ENCODE measurements around the gene PIK3C2G.
"Not testable (repeated sequence)": the region's sequence is repeated elsewhere in the genome, so short reads cannot be mapped to it uniquely, and the experiment has no call there.

Gene PIK3C2G

DNA sequence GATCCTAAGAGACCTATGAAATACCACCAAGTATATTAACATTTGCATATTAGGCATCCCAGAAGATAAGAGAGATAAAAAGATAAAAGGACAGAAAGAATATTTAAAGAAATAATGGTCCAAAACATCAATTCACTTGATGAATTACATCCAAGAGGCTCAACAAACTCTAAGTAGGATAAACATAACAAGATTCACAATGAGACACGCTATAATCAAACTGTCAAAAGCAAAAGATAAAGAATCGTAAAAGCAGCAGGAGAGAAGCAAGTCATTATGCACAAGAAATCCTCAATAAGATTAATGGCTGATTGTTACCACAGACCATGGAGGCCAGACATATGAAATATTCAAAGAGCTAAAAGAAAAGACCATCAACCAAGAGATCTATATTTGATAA, 396.9 kb downstream of the PIK3C2G start:
- H3K27me3 ChIP-seq (ENCODE audit: control insufficient read depth, insufficient read depth, low read length, poor library complexity, severe bottlenecking): no peaks in the 10 kb centered on the region
- 84 to 91% methylated on average over 2 of the region's 2 CpGs for WGBS, 2 experiments
- no peaks in the 10 kb centered on the region for H3K36me3 ChIP-seq (ENCODE audit: control insufficient read depth, insufficient read depth, low read length)
- no peak overlapping the region for H3K4me3 ChIP-seq (ENCODE audit: insufficient read depth, low read depth, low read length)
- H3K9me3 ChIP-seq (ENCODE audit: control insufficient read depth, low read length): no peaks in the 10 kb centered on the region
- H3K27ac ChIP-seq (ENCODE audit: insufficient read depth, low read depth, low read length, poor library complexity, severe bottlenecking): no peak overlapping the region
- no peaks in the 10 kb centered on the region for H3K4me1 ChIP-seq (ENCODE audit: control insufficient read depth, insufficient read depth, low read length)

- H3K4me1 ChIP-seq (ENCODE audit: control insufficient read depth, insufficient read depth, low read length): no peaks in the 10 kb centered on the region
- no peaks in the 10 kb centered on the region for H3K9me3 ChIP-seq (ENCODE audit: control insufficient read depth, low read length)
Observed at GRCh38 chr12:18658829-18659228, 397.5 kb downstream of the PIK3C2G start.

GRCh38 chr12:18676141-18676540, 414.8 kb downstream of the PIK3C2G start:
- Histone ChIP-seq H3K4me3 (ENCODE audit: insufficient read depth, low read depth, low read length) (no peak overlapping the region), H3K27me3 (ENCODE audit: control insufficient read depth, insufficient read depth, low read length, poor library complexity, severe bottlenecking) (no peaks in the 10 kb centered on the region), H3K9me3 (ENCODE audit: control insufficient read depth, low read length) (no peaks in the 10 kb centered on the region), H3K36me3 (ENCODE audit: control insufficient read depth, insufficient read depth, low read length) (no peaks in the 10 kb centered on the region), H3K4me1 (ENCODE audit: control insufficient read depth, insufficient read depth, low read length) (no peaks in the 10 kb centered on the region), H3K27ac (ENCODE audit: insufficient read depth, low read depth, low read length, poor library complexity, severe bottlenecking) (no peak overlapping the region)

More at GRCh38 chr12:18658829-18659228, 397.5 kb downstream of the PIK3C2G start:
- Histone ChIP-seq H3K27me3 (ENCODE audit: control insufficient read depth, insufficient read depth, low read length, poor library complexity, severe bottlenecking) (no peaks in the 10 kb centered on the region), H3K36me3 (ENCODE audit: control insufficient read depth, insufficient read depth, low read length) (no peaks in the 10 kb centered on the region), H3K4me3 (ENCODE audit: insufficient read depth, low read depth, low read length) (no peak overlapping the region), H3K27ac (ENCODE audit: insufficient read depth, low read depth, low read length, poor library complexity, severe bottlenecking) (no peak overlapping the region)

- Histone ChIP-seq H3K9me3 (ENCODE audit: control insufficient read depth, low read length) (no peaks in the 10 kb centered on the region), H3K27ac (ENCODE audit: insufficient read depth, low read depth, low read length, poor library complexity, severe bottlenecking) (no peak overlapping the region), H3K36me3 (ENCODE audit: control insufficient read depth, insufficient read depth, low read length) (no peaks in the 10 kb centered on the region), H3K4me3 (ENCODE audit: insufficient read depth, low read depth, low read length) (no peak overlapping the region), H3K4me1 (ENCODE audit: control insufficient read depth, insufficient read depth, low read length) (peaks cover under 1% of the 10 kb centered on the region), H3K27me3 (ENCODE audit: control insufficient read depth, insufficient read depth, low read length, poor library complexity, severe bottlenecking) (no peaks in the 10 kb centered on the region)
- 88 to 92% methylated on average over 5 of the region's 5 CpGs for WGBS, 2 experiments
Observed at GRCh38 chr12:18676996-18677588, 415.8 kb downstream of the PIK3C2G start.

GRCh38 chr12:18681818-18682217, 420.5 kb downstream of the PIK3C2G start:
- Histone ChIP-seq H3K36me3 (ENCODE audit: control insufficient read depth, insufficient read depth, low read length) (no peaks in the 10 kb centered on the region), H3K27ac (ENCODE audit: insufficient read depth, low read depth, low read length, poor library complexity, severe bottlenecking) (no peak overlapping the region), H3K4me1 (ENCODE audit: control insufficient read depth, insufficient read depth, low read length) (peaks cover 11% of the 10 kb centered on the region), H3K4me3 (ENCODE audit: insufficient read depth, low read depth, low read length) (no peak overlapping the region), H3K27me3 (ENCODE audit: control insufficient read depth, insufficient read depth, low read length, poor library complexity, severe bottlenecking) (no peaks in the 10 kb centered on the region), H3K9me3 (ENCODE audit: control insufficient read depth, low read length) (no peaks in the 10 kb centered on the region)
- WGBS, 2 experiments: 10 to 11% methylated on average over 2 of the region's 3 CpGs

DNA sequence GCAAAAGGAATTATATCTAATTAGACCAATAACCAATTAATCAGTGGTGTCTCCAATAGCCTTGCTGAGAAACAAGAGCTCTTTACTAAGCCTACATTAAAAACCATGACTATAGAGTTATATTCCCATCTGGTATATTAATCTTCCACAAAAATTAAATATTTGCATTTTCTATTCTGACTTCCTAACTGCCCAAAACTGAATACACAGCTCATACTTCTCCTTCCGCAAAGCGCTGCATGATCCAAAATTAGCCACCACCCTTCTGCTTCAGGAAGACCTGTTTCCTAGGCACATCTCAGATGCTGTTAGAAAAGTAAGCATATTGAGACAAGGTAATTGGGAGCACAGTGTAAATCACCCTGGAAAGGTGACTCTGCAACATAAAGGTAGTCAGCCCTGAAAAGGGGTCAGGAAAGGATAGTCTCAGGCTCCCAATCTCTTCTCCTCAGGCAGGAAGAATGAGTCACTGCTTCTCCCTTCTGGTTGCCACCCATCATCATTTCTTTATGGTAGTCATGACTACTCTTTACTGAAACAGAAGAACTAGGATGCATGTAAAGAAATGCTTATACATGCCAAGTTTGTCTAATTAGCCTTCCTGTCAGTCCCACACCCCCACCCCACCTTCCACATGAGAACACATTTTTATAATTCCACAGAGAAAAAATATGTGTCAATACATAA, 422.2 kb downstream of the PIK3C2G start:
- H3K9me3 ChIP-seq (ENCODE audit: control insufficient read depth, low read length): no peaks in the 10 kb centered on the region
- WGBS, 2 experiments: 100% methylated on average over 2 of the region's 2 CpGs
- no peaks in the 10 kb centered on the region for H3K27me3 ChIP-seq (ENCODE audit: control insufficient read depth, insufficient read depth, low read length, poor library complexity, severe bottlenecking)
- no peak overlapping the region for H3K27ac ChIP-seq (ENCODE audit: insufficient read depth, low read depth, low read length, poor library complexity, severe bottlenecking)
- H3K4me3 ChIP-seq (ENCODE audit: insufficient read depth, low read depth, low read length): no peak overlapping the region
- peaks cover 11% of the 10 kb centered on the region for H3K4me1 ChIP-seq (ENCODE audit: control insufficient read depth, insufficient read depth, low read length)
- no peaks in the 10 kb centered on the region for H3K36me3 ChIP-seq (ENCODE audit: control insufficient read depth, insufficient read depth, low read length)

DNA sequence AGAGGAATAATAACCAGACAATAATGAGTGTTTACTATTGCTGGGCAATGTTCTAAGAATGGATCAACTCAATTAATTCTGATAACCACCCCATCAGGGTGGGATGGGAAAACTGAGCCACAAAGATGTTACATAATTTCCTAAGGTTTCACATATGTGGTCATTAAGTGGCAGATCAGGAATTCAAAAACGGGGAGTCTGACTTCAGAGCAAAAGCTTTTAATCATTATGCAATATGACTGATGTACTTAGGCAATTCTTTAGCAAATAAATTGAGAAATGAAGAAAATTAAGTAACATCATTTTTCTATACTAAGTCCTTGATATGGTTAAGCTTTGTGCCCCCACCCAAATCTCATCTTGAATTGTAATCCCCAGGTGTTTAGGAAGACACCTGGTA, 423.1 kb downstream of the PIK3C2G start:
- no peaks in the 10 kb centered on the region for H3K9me3 ChIP-seq (ENCODE audit: control insufficient read depth, low read length)
- no peaks in the 10 kb centered on the region for H3K36me3 ChIP-seq (ENCODE audit: control insufficient read depth, insufficient read depth, low read length)
- 92% methylated on average over 1 of the region's 1 CpG; no CpG with 5 or more reads in 1 of the 2 experiments for WGBS, 2 experiments
- H3K4me1 ChIP-seq (ENCODE audit: control insufficient read depth, insufficient read depth, low read length): peaks cover 11% of the 10 kb centered on the region
- H3K27me3 ChIP-seq (ENCODE audit: control insufficient read depth, insufficient read depth, low read length, poor library complexity, severe bottlenecking): no peaks in the 10 kb centered on the region
- H3K4me3 ChIP-seq (ENCODE audit: insufficient read depth, low read depth, low read length): no peak overlapping the region
- H3K27ac ChIP-seq (ENCODE audit: insufficient read depth, low read depth, low read length, poor library complexity, severe bottlenecking): no peak overlapping the region

DNA sequence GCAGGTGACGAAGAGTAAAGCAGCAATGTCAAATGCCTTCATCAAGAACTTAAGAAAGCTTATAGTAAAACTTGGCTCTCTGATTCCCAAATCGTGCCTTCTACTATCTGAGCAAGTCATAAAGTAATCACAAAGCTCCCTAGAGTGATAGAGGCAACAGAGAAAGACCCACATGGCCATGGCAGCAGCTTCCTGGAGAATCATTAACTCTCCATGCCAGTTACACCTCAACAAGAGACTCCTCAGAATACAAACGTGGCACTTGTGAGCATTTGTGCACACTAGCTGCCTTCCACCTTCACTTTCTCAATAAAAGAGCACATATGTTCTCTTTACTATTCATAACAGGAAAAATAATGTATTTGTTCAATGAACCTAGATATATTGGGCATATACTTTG, 428.5 kb downstream of the PIK3C2G start:
- WGBS, 2 experiments: 92 to 98% methylated on average over 3 of the region's 3 CpGs
- no peak overlapping the region for H3K27ac ChIP-seq (ENCODE audit: insufficient read depth, low read depth, low read length, poor library complexity, severe bottlenecking)
- no peaks in the 10 kb centered on the region for H3K36me3 ChIP-seq (ENCODE audit: control insufficient read depth, insufficient read depth, low read length)
- no peaks in the 10 kb centered on the region for H3K27me3 ChIP-seq (ENCODE audit: control insufficient read depth, insufficient read depth, low read length, poor library complexity, severe bottlenecking)
- H3K4me1 ChIP-seq (ENCODE audit: control insufficient read depth, insufficient read depth, low read length): no peaks in the 10 kb centered on the region
- no peak overlapping the region for H3K4me3 ChIP-seq (ENCODE audit: insufficient read depth, low read depth, low read length)
- no peaks in the 10 kb centered on the region for H3K9me3 ChIP-seq (ENCODE audit: control insufficient read depth, low read length)

DNA sequence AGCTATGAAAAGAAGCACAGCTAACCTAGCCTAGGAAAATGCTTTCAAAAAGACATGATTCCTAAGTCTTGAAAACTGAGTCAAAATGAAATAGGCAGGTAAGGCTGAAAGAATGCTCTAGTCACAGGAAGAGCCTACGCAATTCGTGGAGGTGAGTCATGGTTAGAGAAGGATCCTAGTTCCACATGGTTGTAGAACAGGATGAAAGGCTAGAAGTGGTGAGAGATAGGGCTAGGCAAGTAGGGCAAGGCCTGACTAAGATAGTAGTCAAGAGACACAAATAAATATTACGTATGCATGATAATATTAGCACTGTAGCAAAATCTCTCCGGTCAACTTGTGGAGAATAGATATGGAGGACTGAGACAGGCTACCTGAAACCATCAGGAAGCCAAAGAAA, 429.3 kb downstream of the PIK3C2G start:
- Histone ChIP-seq H3K4me1 (ENCODE audit: control insufficient read depth, insufficient read depth, low read length) (no peaks in the 10 kb centered on the region), H3K9me3 (ENCODE audit: control insufficient read depth, low read length) (no peaks in the 10 kb centered on the region), H3K36me3 (ENCODE audit: control insufficient read depth, insufficient read depth, low read length) (no peaks in the 10 kb centered on the region), H3K27me3 (ENCODE audit: control insufficient read depth, insufficient read depth, low read length, poor library complexity, severe bottlenecking) (no peaks in the 10 kb centered on the region), H3K27ac (ENCODE audit: insufficient read depth, low read depth, low read length, poor library complexity, severe bottlenecking) (no peak overlapping the region), H3K4me3 (ENCODE audit: insufficient read depth, low read depth, low read length) (no peak overlapping the region)
- WGBS, 2 experiments: 95 to 97% methylated on average over 4 of the region's 4 CpGs

DNA sequence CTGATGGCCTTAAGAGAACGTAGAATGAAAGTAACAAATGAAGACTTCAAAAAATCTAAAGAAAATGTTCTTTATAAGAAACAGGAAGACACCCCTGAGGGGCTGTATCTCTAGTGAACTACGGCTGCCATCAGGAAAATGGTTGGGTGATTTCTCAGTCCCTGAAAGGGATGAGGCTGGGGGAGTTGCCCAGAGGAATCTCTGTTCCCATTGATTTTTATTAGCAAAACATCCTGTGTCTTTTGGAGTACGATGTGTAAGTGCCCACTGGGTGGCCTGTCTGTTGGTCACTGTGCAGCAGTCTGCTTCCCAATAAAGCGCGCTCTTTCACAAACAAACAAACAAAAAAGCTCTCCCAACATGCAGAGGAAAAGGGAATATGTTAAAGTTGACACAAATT, 432.7 kb downstream of the PIK3C2G start:
- 75 to 91% methylated on average over 2 to 5 of the region's 5 CpGs for WGBS, 2 experiments
- H3K4me3 ChIP-seq (ENCODE audit: insufficient read depth, low read depth, low read length); H3K4me1 ChIP-seq (ENCODE audit: control insufficient read depth, insufficient read depth, low read length); H3K27me3 ChIP-seq (ENCODE audit: control insufficient read depth, insufficient read depth, low read length, poor library complexity, severe bottlenecking); H3K36me3 ChIP-seq (ENCODE audit: control insufficient read depth, insufficient read depth, low read length); H3K27ac ChIP-seq (ENCODE audit: insufficient read depth, low read depth, low read length, poor library complexity, severe bottlenecking); H3K9me3 ChIP-seq (ENCODE audit: control insufficient read depth, low read length): not testable (repeated sequence)
